Neural crest cell (in vitro differentiated cells): ENCODE results near the gene SLC38A9. TPM values are rescaled to one million over a fixed set of nuclear protein-coding genes. Genes with fewer than 3 reads are reported as not detected.
A peak's percentile ranks its signal among the peaks of the same experiment; 100 is the strongest.

Experiments
- DNase-seq: peaks from one replicate; pipeline ENCODE4 v3.0.0; 2021; ENCODE audit warnings: low read depth, mixed read lengths, low spot score
- H3K27ac Mint-ChIP-seq: one replicate; pipeline ENCODE4 v1.8.0; 2021; ENCODE audit warnings: mild to moderate bottlenecking, mixed read lengths; ENCODE audit not compliant: unreplicated experiment
- H3K27me3 Mint-ChIP-seq: 2 replicates; pipeline ENCODE4 v1.8.0; 2021; ENCODE audit warnings: low read depth, mild to moderate bottlenecking, mixed read lengths
- H3K36me3 Mint-ChIP-seq: 2 replicates; pipeline ENCODE4 v1.8.0; 2021; ENCODE audit warnings: low read depth, mild to moderate bottlenecking, mixed read lengths
- H3K4me1 Mint-ChIP-seq: 2 replicates; pipeline ENCODE4 v1.8.0; 2021; ENCODE audit warnings: mixed read lengths
- H3K4me3 Mint-ChIP-seq: one replicate; pipeline ENCODE4 v1.8.0; 2021; ENCODE audit warnings: mild to moderate bottlenecking, mixed read lengths
- H3K9me3 Mint-ChIP-seq: 2 replicates; pipeline ENCODE4 v1.8.0; 2021; ENCODE audit warnings: mixed read lengths
- total RNA-seq: library from RNA; stranded (reverse); gene quantifications from 2 replicates; pipeline ENCODE4 v1.2.1, GENCODE V29; 2021
- TF ChIP-seq, protein P1 (sequence below): fragments of 200-600 bp; sonication (generic); conservative IDR thresholded peaks from 2 replicates; pipeline ENCODE4 v1.5.0; 2021; ENCODE audit warnings: antibody characterized with exemption, mild to moderate bottlenecking

The SLC38A9 gene
- total RNA-seq, 1 donor from 2014 or later, result 25.3 TPM

DNA sequence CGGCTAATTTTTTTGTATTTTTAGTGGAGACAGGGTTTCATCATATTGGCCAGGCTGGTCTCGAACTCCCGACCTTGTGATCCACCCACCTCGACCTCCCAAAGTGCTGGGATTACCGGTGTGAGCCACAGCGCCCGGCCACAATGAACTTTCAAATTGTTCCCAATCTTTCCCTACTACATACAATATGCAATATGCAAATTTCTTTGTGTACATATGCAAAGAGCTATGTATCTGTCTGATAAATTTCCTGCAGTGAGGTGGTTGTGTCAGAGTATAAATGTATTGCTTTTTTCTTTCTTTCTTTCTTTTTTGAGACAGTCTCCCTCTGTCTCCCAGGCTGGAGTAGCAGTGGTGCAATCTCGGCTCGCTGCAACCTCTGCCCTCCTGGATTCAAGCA lies 128.5 kb downstream of the SLC38A9 start:
- Mint-ChIP-seq H3K9me3 (no peaks in the 10 kb centered on the region), H3K27me3 (no peaks in the 10 kb centered on the region), H3K36me3 (no peaks in the 10 kb centered on the region), H3K4me3 (no peak overlapping the region), H3K27ac (no peak overlapping the region), H3K4me1 (peaks cover 7% of the 10 kb centered on the region)
- TF ChIP-seq, protein P1, sequence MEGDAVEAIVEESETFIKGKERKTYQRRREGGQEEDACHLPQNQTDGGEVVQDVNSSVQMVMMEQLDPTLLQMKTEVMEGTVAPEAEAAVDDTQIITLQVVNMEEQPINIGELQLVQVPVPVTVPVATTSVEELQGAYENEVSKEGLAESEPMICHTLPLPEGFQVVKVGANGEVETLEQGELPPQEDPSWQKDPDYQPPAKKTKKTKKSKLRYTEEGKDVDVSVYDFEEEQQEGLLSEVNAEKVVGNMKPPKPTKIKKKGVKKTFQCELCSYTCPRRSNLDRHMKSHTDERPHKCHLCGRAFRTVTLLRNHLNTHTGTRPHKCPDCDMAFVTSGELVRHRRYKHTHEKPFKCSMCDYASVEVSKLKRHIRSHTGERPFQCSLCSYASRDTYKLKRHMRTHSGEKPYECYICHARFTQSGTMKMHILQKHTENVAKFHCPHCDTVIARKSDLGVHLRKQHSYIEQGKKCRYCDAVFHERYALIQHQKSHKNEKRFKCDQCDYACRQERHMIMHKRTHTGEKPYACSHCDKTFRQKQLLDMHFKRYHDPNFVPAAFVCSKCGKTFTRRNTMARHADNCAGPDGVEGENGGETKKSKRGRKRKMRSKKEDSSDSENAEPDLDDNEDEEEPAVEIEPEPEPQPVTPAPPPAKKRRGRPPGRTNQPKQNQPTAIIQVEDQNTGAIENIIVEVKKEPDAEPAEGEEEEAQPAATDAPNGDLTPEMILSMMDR, result no peak
- DNase-seq, result no peak

DNA sequence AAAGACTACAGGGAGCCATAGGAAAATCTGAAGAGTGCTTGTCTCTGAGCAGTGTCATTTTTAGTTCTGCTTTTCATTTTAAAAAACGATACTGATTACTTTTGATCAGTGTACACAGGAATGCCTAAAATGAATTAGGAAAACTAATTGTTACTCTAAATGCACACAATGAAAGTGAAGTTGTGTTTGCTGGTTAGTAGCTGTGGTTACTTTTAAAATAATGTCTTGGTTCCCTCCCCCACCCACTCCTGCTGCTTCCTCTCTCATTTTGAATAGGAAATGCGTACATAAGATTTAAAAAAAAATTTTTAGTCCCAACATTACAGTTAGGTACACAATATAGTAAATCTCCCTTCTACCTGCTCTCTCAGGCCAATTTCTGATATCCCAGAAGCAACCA lies 129.9 kb downstream of the SLC38A9 start:
- Mint-ChIP-seq H3K27me3 (no peaks in the 10 kb centered on the region), H3K27ac (no peak overlapping the region)
- TF ChIP-seq, protein P1, result no peak

GRCh38 chr5:55580042-55580441 lies 132.1 kb downstream of the SLC38A9 start:
- peaks cover 18% of the 10 kb centered on the region for H3K4me1 Mint-ChIP-seq
- H3K4me3 Mint-ChIP-seq, result no peak overlapping the region
- TF ChIP-seq, protein P1, result no peak
- no peak overlapping the region for H3K27ac Mint-ChIP-seq
- no peaks in the 10 kb centered on the region for H3K36me3 Mint-ChIP-seq
- no peaks in the 10 kb centered on the region for H3K27me3 Mint-ChIP-seq
- H3K9me3 Mint-ChIP-seq, result no peaks in the 10 kb centered on the region
- no peak for DNase-seq

More for the DNA sequence above, 129.9 kb downstream of the SLC38A9 start:
- DNase-seq, result no peak
- peaks cover 17% of the 10 kb centered on the region for H3K4me1 Mint-ChIP-seq
- no peaks in the 10 kb centered on the region for H3K9me3 Mint-ChIP-seq
- no peaks in the 10 kb centered on the region for H3K36me3 Mint-ChIP-seq
- H3K4me3 Mint-ChIP-seq, result no peak overlapping the region

GRCh38 chr5:55578771-55579170 lies 133.4 kb downstream of the SLC38A9 start:
- Mint-ChIP-seq H3K27me3 (no peaks in the 10 kb centered on the region), H3K4me1 (peaks cover 18% of the 10 kb centered on the region), H3K9me3 (no peaks in the 10 kb centered on the region), H3K36me3 (no peaks in the 10 kb centered on the region), H3K27ac (peak overlapping the region; percentile 46), H3K4me3 (no peak overlapping the region)
- TF ChIP-seq, protein P1, result no peak
- DNase-seq, result no peak

DNA sequence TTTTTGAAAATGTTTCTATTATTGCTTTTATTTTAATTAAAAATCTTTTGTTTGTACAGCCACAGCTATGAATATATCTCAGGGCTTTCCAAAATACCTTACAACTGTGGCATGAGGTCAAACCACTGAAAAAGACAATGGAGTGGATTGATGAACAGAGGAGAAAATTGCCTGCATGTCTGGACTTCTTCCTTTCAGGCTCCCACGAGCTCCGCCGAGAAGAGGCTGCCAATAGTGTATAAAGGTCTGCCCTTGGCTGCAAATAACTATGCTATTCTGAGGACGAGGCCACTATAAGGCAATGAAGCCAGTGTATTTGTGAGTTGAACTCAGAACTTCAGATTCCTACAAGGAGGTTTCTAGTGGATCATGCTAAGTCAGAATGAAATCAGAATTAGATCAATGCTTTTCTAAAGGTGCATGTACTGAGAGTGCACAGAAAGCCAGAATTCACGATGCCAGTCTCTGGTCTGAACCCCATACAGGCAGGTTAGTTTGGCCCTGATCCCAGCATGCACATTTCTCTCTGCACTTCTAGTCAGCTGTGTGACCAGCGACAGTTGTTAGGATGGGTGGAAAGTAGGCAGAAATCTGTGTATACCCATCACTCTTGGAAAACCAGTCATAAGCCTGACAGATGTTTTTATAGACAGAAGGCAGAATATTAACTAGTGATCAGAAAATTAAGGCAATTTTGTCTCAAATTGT lies 134.6 kb downstream of the SLC38A9 start:
- TF ChIP-seq, protein P1, result no peak
- no peak for DNase-seq
- H3K27ac Mint-ChIP-seq, result no peak overlapping the region

More for the DNA sequence above, 134.6 kb downstream of the SLC38A9 start:
- Mint-ChIP-seq H3K36me3 (no peaks in the 10 kb centered on the region), H3K4me1 (peaks cover 17% of the 10 kb centered on the region), H3K27me3 (no peaks in the 10 kb centered on the region), H3K9me3 (no peaks in the 10 kb centered on the region), H3K4me3 (no peak overlapping the region)
